Frontal cortex (tissue), 4 donors: ENCODE measurements around the gene NPY. TPM values are rescaled to one million over a fixed set of nuclear protein-coding genes. Genes with fewer than 3 reads are reported as not detected.
A peak's percentile ranks its signal among the peaks of the same experiment; 100 is the strongest.
"Not testable (repeated sequence)": the region's sequence is repeated elsewhere in the genome, so short reads cannot be mapped to it uniquely, and the experiment has no call there.

Source experiments
- DNase-seq, 2 donors: peaks; one replicate each; pipeline ENCODE4 v3.0.0; 2012; ENCODE audit warnings: low spot score in 2 of 2
- FAIRE-seq: peaks from 2 replicates; lab custom pipeline; 2012; peaks lifted over from hg19 to GRCh38; lab: Jason Lieb, UNC
- total RNA-seq: library from RNA; depleted of rRNA; stranded (reverse); fragments of >200 nt; gene quantifications from one replicate; pipeline ENCODE4 v1.2.3, GENCODE V29; 2014
- donor health status: control.
- donor health status: control.
- donor health status: control.

NPY gene
- total RNA-seq: 41.2 TPM

- FAIRE-seq (no peak), DNase-seq (no peak)
Measured at GRCh38 chr7:24283897-24284698, at the start of gene NPY. Gene NPY, plus strand, starts transcription at chr7:24284190. Its CDS starts 1,051 bp downstream, at chr7:24285241.

- FAIRE-seq: no peak
Measured at GRCh38 chr7:24239260-24239659, 44.7 kb upstream of the NPY start.

DNA sequence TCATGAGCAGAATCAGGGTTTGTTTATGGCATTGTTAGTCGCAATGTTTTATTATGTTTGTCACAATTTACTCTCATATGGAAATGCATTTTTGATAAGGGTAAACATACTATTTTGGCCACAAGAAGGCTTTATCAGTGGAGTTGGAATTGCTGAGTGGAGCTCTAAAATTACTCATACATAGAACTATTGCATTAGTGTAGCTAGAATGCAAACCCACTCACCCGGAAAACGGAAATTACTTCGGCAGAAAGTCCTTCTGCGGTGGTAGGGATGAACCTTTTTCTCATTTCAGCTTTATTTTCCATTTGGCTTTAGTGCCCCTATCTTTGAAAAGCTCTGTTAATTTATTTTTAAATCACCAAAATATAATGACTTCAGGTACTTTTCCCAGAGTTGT, 42.8 kb upstream of the NPY start:
- no peak for DNase-seq

More at GRCh38 chr7:24239260-24239659, 44.7 kb upstream of the NPY start:
- DNase-seq: no peak

DNA sequence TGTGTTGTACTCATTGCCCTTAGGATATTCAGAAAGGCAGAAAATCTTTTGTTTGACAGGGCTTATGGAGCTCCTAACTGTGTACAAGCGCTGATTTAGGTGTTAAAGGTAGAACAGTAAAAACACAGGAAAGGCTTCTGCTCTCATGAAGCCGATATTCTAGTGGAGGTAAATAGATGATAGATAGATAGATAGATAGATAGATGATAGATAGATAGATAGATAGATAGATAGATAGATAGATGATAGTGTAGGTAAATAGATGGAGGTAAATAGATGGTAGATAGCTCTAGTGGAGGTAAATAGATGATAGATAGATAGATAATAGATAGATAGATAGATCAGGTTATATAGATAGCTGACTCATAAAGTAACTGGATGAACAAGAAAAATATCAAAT, 39.4 kb upstream of the NPY start:
- DNase-seq (no peak), FAIRE-seq (no peak)

More for the DNA sequence above, 42.8 kb upstream of the NPY start:
- no peak for FAIRE-seq

DNA sequence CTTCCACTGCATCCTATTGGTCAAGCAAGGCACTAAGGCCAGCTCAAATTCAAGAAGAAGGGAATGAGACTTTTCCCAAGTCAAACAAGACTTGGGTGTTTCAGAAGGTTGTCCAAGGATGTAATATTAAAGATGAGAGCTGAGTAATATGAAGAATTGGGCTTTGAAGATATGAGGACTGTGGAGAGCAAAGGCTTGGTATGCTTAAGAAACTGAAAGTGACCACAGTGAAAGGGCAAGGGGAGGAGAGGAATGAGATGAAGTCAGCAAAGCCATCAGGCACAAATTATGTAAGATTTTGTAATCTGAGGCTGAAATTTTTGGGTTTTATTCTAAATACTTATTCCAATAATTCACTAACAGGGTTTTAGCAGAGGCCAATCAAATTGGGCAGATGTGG, 38.6 kb upstream of the NPY start:
- DNase-seq (no peak), FAIRE-seq (no peak)

GRCh38 chr7:24249266-24249665, 34.7 kb upstream of the NPY start:
- DNase-seq (no peak), FAIRE-seq (no peak)

GRCh38 chr7:24251568-24251967, 32.4 kb upstream of the NPY start:
- FAIRE-seq: no peak
- DNase-seq: no peak

DNA sequence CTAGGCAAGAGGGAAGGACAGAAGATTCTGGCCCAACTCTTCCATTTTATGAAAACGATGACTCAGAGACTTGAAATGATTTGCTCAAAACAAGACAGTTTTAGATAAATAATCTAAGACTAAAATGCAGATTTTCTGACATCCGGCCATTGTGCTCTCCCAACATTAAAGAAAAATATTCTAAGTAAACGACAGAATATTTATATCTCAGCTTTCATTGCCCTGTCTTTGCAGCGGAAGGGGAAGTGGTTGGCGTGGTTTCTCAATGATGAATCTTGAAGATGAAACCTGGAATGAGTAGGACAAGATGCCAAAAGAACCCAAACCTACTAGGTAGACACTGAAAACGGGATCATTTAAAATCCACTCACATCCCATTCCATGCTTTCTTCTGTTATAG, 28.9 kb upstream of the NPY start:
- DNase-seq (no peak), FAIRE-seq (no peak)

GRCh38 chr7:24258324-24258723, 25.7 kb upstream of the NPY start:
- DNase-seq, FAIRE-seq: not testable (repeated sequence)

- DNase-seq (no peak), FAIRE-seq (no peak)
Measured at GRCh38 chr7:24271938-24272337, 12.1 kb upstream of the NPY start.

DNA sequence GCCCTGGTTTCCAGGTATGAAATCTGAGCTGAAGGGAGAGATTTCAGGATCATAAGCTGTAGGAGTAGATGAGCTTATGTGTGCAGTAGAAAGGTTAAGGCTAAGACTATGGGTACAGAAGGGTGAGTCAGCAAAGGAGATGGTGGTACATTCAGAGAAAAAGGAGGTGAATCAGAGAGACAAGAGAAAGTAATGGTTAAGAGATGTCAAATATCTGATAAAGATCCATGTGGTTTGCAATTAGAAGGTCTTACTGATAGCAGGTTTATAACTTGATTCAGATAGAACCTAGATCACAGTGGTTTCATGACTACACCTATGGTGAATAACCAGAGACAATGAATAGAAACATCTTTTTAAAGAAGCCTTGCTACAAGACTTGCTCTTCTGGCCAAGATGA, 4.5 kb upstream of the NPY start:
- no peak for FAIRE-seq

DNA sequence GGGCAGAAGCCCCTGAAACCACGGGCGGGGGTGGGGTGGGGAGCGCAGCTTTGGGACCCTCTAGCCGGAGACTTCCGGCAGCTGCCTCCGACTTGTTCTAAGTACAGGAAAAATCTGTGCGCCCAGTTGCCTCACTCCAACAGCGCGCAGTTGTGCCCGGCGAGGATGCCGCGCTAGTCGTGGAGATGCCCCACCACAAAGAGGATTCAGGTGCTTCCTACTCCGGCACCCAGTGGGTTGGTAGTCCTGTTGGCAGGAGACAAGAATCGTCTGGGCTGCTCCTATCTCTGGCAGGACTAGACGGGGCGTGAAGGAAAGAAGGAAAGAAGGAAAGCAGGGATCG, 465 bp upstream of the NPY start:
- FAIRE-seq (no peak), DNase-seq (no peak)

More for the DNA sequence above, 4.5 kb upstream of the NPY start:
- DNase-seq: no peak

GRCh38 chr7:24284699-24285506, 913 bp downstream of the NPY start:
- FAIRE-seq: no peak

DNA sequence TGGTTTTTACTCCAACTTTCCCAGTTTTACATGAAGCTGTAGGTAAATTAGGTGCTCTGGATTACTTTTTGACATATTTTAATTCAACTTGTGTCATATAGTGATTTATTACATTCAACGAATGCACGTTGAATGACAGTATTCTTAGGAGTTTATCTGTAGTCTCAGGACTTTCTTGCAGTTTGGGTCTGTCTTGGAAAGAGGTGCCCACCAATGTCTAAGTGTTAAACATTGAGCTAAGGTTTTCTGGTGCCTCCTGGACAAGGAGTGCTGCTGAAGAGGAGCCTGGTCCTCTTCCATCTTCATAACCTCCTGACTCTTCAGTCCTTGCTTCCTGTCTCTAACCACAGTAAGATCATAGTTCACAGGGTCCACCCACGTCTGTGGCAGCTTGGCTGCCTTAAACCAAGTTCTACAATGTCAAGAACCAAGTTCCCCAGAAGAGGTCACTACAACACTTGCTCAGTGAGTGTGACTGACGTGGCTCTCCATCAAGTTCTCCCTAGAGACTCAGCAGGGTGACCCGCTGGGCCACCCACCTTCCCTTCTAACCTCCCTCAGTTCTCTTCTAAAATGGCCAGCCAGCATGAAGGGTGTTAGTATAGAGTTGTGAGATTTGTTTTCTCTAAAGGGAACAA, 6.1 kb downstream of the NPY start:
- peak; percentile 19 to 31 for DNase-seq
- FAIRE-seq: no peak

More at GRCh38 chr7:24284699-24285506, 913 bp downstream of the NPY start:
- no peak for DNase-seq

GRCh38 chr7:24291271-24291670, 7.3 kb downstream of the NPY start:
- FAIRE-seq (no peak), DNase-seq (no peak)

DNA sequence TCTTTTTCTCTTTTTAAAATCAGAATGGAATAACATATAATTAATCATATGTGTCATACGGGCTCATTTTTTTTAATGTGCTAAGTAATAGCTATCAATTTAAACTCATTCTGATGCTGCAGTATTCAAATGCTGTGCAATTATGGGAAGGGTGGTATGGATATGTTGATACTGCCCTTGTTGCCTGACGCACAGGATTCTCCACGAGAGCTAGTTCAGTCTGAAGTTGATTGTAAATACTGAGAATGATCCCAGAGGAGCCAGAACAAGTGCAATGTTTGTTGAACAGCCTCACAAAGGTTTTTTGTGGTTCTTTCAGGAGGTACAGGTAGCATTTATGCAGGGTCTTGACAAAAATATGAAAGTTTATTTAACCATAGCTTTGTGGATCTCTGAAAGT, 13.4 kb downstream of the NPY start:
- FAIRE-seq (no peak), DNase-seq (no peak)

DNA sequence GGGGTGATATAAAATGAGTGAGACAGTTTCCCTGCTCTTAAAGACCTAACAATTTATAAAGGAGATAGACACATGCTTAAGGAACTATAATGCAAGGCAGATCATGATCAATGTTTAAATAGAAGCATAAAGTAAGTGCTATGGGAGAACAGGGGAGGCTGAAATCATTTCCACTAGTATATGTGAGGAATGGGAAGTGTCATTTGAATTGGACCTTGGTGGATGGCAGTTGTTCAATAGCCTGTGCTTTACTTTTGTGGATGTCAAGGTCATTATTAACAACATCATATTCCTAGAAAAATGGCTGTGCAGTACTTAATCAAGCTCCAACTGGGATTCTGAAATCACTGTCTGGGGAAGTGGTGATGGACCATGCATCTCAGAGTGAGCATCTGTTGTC, 14.7 kb downstream of the NPY start:
- no peak for FAIRE-seq

DNA sequence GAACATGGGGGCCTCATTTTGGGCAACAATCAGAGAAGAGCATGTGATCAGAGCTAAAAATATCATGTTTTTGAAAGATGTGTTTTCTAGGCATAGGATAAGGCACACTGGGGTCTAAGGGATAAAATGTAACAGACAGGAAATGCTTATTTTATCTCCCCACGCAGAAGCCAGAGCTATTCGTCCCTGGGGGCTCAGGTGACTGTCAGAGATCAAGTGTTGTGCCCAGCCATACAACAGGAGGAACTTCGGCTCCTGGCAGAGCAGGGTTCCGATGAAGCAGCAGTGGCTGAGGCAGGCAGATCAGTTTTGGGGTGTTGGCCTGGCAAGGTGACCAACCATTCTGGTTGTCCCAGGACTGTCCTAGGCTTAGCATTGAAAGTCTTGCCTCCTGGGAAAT, 15.2 kb downstream of the NPY start:
- no peak for FAIRE-seq

More for the DNA sequence above, 14.7 kb downstream of the NPY start:
- DNase-seq: no peak

DNA sequence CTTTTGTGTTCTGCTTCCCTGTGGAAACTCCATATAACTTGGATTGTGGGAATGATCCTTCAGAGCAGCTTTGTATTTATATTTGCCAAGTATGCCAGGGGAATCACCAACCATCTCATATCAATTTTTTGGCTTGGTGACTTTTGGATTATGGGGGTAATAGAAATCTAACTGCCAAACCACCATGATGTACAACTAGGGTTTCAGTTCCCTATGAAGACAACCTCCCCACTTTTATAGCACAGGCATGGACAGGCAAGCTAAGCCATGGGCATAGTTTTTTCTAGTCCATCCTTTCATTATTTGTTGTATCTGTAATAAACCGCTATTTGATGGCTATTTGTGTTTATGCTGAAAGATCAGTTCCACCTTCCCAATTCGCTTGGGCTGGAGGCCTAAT, 17.7 kb downstream of the NPY start:
- FAIRE-seq (no peak), DNase-seq (no peak)

More for the DNA sequence above, 15.2 kb downstream of the NPY start:
- no peak for DNase-seq

- DNase-seq (no peak), FAIRE-seq (no peak)
Measured at GRCh38 chr7:24304494-24305095, 20.6 kb downstream of the NPY start.
